ENCODE data around the gene OR56B1.

- no peak for TF ChIP-seq EZH2phosphoT487 (conservative IDR thresholded peaks at IDR 0.05; ENCODE audit: low read length)
- TF ChIP-seq CTCF (IDR thresholded peaks at IDR 0.05; ENCODE audit: insufficient read depth, low read length, poor library complexity, severe bottlenecking), result no peak
Observed at GRCh38 chr11:5691964-5692361, 44.3 kb upstream of the OR56B1 start.

Measured in SU-DHL-6 (cell line).